Measurements from ENCODE around the gene MEIOB. TPM values are rescaled to one million over a fixed set of nuclear protein-coding genes. Genes with fewer than 3 reads are reported as not detected.

MEIOB gene
- total RNA-seq, 1 donor from 2014 or later = not detected

DNA sequence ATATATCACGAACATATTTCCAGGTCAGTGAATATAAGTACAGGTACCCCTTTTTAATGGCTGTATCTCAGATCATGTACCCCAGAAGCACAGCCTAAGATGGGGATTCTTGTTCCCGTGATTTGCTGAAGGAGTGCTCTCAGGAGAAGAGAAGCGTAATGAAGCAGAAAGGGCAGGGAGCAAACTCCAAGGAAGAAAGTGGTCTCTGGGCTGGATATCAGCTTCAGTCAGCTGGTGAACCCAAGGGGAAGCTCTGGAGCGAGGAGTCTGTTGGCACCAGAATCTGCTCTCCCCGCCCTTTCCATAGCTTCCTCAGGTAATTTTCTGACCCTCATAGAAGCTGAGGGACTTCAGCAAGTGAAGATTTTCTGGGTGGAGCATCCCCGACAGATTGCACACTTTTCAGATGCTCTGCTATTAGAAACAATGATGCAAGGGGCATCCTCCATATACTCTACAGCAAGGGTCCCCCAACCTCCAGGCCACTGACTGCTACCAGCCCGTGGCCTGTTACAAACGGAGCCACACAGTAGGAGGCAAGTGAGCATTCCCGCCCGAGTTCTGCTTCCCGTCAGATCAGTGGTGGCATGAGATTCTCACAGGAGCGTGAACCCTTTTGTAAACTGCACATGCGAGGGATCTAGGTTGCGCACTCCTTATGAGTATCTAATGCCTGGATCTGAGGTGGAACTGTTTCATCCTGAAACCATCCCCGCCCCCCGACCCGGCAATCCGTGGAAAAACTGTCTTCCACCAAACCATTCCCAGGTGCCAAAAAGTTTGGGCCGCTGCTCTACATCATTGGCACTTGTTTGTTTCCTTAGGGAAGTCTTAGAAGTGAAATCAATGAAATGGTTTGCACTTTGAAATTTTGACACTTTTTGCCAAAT lies 40.5 kb downstream of the MEIOB start:
- DNase-seq (ENCODE audit: low spot score) = no peak

DNA sequence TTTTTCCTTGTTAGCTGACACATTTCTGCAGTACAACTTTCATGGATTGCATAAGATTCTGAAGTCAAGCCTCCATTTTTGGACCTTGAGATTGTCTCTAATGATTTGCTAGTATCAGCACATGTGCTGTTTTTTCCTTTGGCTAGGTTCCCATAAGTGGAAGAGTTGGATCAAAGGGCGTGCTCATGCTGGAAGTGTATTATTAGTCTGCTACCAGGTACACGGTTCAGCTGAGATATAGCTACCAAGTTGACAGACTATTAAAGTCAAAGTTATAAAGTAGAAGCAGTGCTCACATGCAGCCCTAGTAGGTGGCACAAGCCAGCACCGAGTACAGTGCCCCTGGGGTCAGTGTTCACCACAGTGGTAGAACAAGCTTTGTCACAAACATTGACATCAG lies 41.8 kb downstream of the MEIOB start:
- no peak for DNase-seq (ENCODE audit: low spot score)

DNA sequence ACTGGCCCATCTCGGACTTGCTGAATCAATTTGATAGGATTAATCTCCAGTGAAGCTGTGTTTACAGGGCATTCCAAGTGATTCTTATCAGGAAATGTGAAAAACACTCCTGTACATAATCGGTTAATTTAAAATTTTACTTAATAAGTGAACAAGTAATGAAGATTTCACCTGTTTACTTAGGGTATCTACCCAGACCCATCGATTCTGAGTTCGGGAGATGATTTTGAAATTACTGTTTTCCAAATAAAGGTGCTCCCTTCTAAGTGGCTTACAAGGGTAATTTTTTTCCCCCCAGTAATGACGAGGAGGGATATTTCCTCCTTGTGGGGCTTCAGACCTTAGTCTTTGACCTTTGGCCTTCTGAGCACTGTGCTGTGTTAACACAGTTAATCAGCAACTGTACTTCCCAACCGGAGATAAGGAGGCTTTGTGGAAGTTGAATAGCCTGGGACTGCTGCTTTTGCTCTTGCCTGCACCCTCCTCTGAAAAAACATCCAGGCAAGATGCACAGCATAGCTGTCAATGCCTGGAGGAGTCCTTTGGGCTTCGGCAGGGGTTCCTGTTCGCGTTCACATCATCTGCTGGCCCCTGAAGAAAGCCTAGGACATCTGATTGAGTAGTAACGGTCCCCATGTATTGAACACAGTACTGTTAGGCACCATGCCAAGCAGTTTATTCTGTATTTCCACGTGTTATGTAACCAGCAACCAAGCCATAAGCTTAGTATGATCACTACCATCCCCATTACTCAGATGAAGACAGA lies 43.1 kb downstream of the MEIOB start:
- DNase-seq (ENCODE audit: low spot score) = peak; percentile 8

DNA sequence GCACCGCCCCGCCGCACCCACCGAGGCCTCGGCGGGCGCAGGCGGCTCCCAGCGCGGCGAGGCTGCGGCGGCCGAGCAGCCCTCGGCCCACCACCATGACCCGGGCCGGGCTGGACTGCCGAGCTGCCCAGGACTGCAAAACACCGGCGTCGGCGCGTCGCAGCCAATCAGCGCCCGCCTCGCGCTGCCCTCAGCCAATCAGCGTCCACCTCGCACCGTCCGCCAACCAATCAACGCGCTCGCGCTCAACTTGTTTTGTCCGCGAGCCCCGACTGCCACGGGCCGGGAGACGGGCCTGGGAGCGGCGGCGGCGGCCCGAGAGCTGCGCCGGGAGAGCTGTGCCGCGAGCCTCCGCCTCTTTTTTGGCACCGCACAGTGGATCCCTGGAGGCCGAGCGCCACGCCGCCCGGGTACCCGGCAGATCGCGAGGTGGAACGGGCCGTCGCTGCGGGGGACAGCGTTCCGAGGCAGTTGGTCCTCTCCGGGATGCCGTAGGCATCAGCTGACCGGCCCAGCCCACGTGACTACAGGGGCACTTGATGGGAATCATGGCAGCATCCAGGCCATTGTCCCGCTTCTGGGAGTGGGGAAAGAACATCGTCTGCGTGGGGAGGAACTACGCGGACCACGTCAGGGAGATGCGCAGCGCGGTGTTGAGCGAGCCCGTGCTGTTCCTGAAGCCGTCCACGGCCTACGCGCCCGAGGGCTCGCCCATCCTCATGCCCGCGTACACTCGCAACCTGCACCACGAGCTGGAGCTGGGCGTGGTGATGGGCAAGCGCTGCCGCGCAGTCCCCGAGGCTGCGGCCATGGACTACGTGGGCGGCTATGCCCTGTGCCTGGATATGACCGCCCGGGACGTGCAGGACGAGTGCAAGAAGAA lies 45.0 kb downstream of the MEIOB start, which contains the start of the genes FAHD1 and HAGH:
TSS of gene FAHD1 (plus strand) at position 516 of the 883 bp plus-strand sequence. CDS start at position 549, 33 bp downstream.
TSS of gene HAGH (minus strand) at position 135 of the 883 bp plus-strand sequence. CDS start at position 97, 38 bp downstream.
- peak; percentile 95 for DNase-seq (ENCODE audit: low spot score)

DNA sequence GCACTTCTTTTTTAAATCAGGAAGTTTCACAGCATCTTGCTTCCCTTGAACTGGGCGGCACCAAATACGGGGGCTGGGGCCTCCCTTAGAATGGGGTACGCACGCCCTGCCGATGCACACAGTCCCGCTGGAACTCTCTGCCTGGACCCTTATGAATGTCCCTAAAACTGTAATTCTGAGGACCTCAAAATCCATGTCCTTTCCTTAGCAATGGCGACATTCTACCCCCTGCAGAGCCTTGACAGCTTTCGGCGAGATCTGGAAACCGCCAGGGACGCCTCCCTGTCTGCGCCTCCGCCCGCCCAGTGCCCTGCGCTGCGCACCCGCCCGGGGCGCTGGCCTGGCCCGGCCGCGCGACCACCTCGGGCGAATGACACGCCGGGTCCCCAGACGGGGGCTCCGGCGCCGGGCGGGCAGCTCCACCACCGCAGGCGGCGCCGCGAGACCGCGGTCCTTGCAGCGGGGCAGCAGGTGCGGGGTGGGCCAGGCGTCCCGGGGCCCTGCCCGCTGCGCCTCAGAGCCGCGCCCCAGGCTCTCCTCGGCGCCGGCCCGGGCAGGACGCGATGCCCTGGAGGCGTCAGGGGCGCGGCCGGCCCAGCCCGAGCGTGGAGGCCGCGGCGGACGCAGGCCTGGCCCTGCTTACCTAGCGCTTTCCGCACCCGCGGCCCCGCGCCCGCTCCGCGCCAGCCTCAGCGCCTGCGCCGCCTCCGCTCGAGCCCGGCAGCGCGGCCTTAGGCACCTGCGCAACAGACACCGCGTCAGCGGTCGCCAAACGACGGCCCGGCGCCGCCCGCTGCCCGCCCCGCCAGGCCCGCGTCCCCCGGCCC lies 45.9 kb downstream of the MEIOB start:
- peak; percentile 41 for DNase-seq (ENCODE audit: low spot score)

DNA sequence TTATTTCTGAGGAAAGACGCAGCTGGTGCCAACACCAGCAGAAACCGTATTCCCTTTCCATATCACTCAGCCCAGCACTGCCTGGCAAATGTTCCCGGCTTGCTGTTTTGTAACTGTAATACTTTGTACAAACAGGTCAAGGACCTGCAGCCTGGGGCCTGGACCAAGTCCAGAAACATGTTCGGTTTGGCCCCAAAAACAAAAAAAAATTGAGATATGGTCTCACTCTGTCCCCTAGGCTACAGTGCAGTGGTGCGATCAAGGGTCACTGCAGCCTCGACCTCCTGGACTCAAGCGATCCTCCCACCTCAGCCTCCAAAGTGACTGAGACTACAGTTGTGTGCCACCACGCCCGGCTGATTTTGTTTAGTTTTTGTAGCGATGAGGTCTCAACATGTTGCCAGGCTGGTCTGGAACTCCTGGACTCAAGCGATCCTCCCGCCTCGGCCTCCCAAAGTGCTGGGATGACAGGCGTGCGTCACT lies 46.5 kb downstream of the MEIOB start:
- DNase-seq (ENCODE audit: low spot score) = peak; percentile 40

DNA sequence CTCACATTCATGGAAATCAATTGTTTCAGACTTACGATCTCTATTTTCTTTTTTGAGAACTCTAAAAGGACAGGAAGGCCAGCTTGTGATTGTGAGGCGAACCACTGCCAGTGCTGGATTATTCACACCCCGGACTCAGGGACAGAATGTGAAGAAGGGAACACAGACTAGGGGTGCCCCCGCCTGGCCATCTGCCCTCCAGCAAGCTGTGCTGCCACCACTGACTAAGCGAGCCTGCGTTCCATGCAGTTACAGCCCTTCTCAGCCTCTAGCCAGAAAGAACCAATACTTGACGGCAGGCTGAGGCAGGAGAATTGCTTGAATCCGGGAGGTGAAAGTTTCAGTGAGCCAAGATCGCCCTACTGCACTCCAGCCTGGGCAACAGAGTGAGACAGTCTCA lies 48.1 kb downstream of the MEIOB start:
- no peak for DNase-seq (ENCODE audit: low spot score)

DNA sequence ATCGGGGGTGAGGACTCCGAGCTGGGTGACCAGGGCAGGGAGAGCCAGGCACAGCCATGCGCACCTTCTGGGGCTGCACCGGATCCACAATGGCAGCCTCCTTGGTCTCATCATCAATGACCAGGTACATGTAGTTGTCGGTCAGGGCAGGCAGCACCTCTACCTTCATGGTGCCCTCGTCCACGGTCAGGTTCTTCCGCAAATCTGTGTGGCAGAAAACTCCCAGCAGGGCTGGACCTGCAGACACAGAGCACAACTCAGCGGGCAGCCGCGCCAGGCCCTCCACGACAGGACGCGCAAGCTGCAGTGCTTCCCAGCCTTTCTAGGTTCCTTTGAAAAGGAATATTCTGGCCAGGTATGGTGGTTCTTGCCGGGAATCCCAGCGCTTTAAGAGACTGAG lies 49.2 kb downstream of the MEIOB start:
- no peak for DNase-seq (ENCODE audit: low spot score)

DNA sequence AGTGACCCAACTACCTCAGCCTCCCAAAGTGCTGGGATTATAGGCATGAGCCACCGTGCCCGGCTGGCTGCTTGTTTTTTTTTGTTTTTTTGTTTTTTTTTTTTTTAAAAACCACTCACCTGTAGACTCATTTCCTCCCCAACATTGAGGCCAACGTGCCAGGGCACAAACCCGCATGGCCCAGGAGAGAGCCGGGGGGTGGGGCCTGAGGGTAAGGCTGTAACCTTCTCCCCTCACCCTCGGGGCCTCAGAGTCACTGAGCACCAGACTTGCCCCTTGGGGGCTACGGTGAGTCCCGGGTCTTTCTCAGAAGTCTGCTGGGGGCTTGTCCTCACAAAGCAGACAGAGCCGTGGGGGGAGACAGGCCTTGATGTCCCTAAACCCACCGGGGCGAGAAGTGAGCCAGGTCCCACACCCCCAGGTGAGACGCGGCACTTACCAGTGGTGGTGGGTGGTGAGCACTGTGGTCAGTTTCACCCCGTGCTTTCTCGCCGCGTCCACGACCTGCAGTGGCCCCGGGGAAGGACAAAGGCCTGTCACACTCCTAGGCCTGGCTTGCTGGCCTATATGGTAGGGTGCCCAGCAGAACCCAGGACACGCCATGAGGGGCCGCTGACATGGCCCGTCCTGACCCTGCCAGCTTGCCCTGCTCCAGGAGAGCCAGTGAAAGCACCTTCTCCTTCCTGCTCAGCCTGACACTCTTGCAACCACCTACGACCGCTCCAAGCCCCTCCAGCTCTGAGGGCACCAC lies 49.9 kb downstream of the MEIOB start:
- no peak for DNase-seq (ENCODE audit: low spot score)

DNA sequence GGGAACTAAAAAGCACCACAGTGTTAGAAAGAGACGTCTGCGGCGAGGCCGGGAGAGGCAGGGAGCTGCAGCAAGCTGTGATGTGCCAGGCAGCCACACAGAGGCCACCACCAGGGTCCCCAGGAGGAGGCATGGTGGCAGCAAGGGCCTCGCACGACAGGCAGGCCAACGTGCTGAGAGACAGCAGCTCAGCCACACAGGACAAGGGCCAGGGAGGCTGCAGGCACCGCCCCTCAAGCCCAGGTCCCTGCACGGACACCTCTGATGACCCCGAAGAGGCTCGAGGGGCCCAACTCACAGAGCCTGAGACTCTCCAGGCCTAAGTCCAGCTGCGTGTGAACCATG lies 51.0 kb downstream of the MEIOB start:
- no peak for DNase-seq (ENCODE audit: low spot score)

DNA sequence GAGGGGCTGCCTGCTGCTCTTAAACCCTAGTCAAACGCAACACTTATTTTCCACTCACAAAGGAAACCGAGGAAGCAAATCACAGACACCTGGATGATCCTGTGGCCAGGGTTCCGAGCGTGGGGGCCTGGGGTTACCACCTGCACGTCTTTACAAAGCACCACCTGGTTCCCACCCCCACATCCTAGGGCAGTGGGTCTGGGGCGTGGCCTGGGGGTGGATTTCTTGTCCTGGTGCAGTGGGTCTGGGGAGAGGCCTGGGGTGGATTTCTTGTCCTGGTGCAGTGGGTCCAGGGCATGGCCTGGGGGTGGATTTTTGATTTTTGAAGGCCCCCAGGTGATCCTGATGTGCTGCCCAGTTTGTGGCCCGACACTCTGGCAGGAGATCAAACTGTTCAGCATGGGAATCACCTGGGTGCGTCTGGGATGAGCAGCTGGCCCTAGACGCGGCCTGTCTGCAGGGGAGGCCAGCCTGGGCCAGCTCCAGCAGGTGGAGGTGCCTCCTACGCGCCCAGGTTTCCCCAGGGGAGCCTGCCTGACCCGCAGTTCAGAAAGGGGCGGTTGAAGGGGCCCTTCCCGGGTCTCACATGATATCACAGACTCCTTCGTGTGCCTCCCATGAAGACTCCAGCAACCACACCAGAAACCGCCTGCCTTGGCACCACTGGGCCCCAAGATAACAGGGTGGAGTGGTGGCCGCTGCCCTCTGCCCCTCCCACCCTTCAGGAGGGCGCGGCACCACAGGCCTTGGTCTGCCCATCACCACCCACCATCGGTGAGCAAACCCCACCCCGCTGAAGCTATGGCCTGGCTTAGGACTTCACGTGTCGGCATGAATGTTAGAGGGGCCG lies 51.6 kb downstream of the MEIOB start:
- no peak for DNase-seq (ENCODE audit: low spot score)

DNA sequence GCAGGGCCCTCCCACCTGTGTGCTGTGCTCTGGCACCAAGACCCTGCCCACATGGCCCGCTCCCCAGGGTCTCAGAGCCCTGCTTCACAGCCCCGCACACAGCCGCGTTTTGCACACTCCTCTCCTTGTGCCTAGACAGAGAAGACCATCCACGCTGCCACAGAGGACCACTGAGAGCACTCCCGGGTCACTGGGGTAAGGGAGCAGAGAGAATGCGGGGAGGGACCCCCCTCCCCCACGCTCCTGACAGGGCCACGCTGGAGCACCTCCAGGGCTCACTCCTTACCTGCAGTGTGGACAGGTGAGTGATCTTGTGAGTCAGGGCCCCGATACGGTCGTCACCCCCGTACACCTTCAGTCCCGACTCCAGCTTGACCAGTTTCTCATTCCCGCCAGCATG lies 52.4 kb downstream of the MEIOB start:
- no peak for DNase-seq (ENCODE audit: low spot score)

DNA sequence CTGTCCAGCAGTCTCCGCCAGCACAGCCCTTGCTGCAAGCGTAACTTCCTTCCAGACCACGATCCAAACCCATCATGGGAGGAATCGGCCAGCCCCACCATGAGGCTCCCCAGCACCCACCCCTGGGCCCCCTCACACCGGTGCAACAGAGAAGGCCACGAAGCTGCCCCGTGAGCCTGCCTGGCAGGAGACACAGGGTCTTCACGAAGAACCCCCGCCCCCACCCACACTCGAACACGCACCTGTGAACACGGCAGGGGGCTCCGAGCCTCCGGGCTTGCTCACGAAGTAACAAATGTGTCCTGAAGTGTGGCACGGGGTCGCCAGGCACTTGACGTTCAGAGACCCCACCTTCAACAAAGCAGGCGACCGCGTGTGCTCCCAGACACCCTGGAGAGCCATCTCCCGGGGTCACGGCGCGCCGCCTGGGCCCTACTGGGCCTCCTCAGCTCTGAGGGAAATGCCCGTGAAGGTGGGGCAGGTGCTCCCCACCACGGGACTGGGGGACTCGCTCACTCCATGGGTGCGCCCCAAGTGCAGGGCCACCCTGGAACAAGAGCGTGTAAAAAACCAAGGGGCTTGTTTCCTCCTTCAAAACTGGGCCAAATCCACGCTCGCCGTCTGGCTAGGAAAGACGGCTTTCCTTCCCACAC lies 53.0 kb downstream of the MEIOB start:
- DNase-seq (ENCODE audit: low spot score) = no peak

DNA sequence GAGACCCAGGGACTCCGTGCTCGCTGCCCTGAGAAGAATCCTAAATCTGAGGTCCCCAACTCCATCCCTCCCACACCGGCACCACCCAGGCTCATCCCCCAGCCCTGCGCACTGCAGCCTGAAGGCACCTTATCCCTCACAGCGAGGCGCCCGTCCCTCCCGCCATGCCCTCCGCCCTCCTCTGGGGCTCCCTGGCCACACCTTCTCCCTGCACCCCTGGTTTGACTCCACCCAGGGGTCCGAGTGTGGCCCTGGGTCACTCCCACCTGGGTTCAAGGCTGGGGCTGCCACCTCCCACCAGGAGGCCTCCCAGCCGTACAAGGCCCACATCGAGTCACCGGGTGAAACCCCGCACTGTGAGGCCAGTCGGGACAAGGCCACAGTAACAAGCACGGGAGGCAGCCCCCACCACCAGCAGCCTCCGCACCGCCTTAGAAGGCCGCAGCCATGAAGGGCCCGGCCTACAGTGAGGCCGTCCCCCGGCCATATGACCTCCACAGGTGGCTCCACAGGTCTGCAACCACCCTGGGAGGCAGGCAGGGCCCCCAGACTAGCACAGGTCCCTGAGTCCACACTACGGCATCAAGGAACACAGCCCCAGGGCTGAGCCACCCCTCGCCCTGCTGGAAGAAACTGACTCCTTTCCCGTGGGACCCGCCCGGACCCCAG lies 53.6 kb downstream of the MEIOB start:
- no peak for DNase-seq (ENCODE audit: low spot score)

DNA sequence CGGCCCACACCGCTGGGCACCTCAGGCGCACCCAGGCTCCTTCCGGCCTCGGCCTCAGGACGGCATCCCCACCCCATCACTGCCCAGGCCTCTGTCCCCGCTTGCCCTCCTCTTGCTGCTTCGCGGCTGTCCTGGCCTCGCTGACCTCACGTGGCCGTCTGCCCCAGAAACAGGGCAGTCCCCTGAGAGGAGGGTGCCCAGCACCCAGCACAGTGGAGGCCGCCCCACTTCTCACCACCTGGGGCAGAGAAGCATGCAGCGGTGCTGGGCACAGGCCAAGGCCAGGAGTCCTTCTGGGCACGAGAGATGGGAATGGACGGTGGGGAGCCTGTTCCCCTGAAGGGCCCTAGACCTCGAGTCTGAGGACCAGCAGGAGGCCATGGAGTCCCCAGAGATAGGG lies 54.2 kb downstream of the MEIOB start:
- DNase-seq (ENCODE audit: low spot score) = no peak

DNA sequence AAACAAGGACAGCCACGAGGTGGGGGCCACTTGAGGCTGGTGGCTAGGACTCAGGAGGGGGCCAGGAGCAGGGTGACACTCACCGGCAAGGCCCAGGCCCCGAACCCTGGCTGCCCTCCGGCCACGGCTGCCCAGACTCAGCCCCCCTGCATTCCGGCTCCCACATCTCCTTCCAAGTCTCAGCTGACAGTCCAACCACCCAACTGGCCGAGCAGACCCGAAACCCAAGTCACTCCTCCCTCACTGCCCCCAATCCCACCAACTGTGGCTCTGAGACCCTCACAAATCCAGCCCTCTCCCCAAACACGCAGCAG lies 54.7 kb downstream of the MEIOB start:
- no peak for DNase-seq (ENCODE audit: low spot score)

DNA sequence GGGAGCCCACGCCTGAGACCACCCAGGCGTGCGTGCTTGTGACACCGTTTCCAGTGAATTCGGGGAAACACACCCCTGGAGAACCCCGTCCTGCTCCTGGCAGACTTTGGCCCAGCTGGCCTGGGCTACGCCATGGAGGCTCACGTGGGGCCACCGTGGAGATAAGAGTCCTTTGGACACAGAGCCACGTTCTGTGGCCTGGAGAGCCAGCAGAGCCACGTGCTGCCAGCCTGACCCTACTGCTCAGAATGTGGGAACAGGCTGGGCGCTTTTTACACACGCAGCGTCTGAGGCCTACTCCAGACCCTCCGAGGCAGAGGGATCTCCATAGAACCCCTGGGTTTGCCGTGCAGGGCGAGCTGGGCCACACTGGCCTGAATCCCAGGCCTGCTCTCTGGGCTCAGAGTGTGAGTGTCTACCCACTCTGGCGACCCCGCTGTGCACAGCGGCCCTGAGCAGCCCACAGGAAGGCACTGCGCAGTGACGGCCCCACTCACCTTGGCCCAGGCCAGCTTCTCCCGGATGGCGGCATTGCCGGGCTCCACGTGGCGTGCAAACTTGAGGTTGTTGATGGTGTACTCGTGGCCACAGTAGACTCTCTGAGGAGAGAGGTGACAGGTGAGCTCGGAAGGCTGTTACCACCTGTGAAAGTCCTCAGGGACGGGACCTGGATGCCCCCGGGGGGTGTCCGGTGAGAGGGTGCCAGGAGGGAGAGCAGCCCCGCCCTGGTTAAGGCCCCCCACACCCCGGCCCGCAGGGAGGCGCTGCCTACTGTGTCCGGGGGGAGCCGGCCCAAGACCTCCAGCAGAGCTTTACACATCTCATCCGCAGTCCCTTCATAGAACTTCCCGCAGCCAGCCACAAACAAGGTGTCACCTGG lies 55.3 kb downstream of the MEIOB start:
- DNase-seq (ENCODE audit: low spot score) = no peak
